ENCODE data around the gene TNFRSF11A. TPM values are rescaled to one million over a fixed set of nuclear protein-coding genes. Genes with fewer than 3 reads are reported as not detected.

The TNFRSF11A gene
- total RNA-seq, 2 experiments from 2014 or later: 26.0 to 30.0 TPM

GRCh38 chr18:62300359-62300963 is 24.6 kb upstream of the TNFRSF11A start:
- Mint-ChIP-seq H3K27ac (no peak overlapping the region), H3K36me3 (ENCODE audit: low read depth) (peaks cover 55% of the 10 kb centered on the region), H3K4me1 (peaks cover 5% of the 10 kb centered on the region), H3K4me3 (no peak overlapping the region), H3K9me3 (no peaks in the 10 kb centered on the region), H3K27me3 (no peaks in the 10 kb centered on the region)
- no peak for DNase-seq
- ChIA-PET CTCF (no interaction called here), POLR2A (interaction anchor here (1.1 kb wide), 1 partner anchor 25 kb away, joined by 3 read pairs; the partner anchor contains the start of gene TNFRSF11A)

DNA sequence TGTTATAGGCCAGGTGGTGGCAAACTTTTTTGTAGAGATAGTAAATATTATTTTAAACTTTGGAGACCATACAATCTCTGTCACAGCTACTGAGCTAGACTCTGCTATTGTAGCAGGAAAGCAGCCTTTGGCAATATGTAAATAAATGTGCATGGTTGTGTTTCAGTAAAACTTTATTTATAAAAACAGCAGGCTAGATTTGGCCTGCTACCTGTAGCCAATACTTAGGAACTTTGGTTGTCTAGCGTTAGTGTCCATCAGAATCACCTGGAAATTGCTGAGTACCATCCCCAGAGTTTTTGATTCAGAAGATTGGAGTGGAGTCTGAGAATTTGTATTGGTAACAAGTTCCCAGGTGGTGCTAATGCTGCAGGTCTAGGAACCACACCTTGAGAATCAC is 23.8 kb upstream of the TNFRSF11A start:
- H3K27ac Mint-ChIP-seq: no peak overlapping the region
- no peaks in the 10 kb centered on the region for H3K27me3 Mint-ChIP-seq
- CTCF ChIA-PET: no interaction called here
- DNase-seq: no peak
- H3K36me3 Mint-ChIP-seq (ENCODE audit: low read depth): peaks cover 56% of the 10 kb centered on the region
- no peak overlapping the region for H3K4me3 Mint-ChIP-seq
- POLR2A ChIA-PET: interaction anchor here (1.1 kb wide), 1 partner anchor 24 kb away, joined by 3 read pairs; the partner anchor contains the start of gene TNFRSF11A
- no peaks in the 10 kb centered on the region for H3K9me3 Mint-ChIP-seq
- peaks cover 5% of the 10 kb centered on the region for H3K4me1 Mint-ChIP-seq

GRCh38 chr18:62312851-62313250 is 12.3 kb upstream of the TNFRSF11A start:
- H3K27me3 Mint-ChIP-seq: peaks cover 7% of the 10 kb centered on the region
- ChIA-PET CTCF (no interaction called here), POLR2A (no interaction called here)

DNA sequence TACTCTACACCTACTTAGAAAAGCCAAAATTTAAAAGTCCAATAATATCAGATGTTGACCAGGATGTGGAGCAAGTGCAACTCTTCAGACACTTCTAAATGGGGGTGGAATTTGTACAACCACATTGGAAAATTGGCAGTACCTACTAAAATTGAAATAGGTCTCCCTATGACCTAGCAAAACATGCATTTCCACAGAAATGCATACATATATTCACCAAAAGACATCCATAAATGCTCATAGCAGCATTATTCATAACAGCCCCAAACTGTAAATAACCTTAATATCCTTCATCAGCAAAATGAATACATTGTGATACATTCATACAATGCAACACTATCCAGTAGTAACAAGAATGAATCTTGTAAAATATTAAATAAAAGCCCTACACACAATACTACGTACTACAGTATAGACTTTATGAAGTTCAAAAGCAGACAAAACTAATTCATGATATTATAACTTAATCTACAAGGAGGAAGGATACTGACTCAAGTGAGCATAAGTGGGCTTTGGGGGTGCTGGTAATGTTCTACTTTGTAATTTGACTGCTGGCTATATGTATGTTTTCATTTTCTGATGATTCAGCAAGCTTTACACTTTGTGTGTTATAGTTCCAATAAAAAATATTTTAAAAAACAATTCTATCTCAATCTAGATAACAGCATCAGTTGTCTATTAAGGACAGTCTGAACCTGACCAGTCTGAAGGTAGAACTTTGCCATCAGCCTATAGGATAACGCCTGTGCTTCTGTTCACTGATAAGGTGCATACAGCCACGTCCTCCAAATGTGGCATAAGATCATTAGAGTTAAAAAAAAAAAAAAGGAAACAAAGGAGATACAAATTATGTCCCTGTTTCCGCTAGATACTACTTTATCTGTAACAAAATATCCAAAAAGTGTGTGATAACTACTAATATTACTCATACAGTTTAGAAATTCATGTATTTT is 6.6 kb upstream of the TNFRSF11A start:
- DNase-seq: no peak
- ChIA-PET POLR2A (no interaction called here), CTCF (no interaction called here)
- H3K4me3 Mint-ChIP-seq: no peak overlapping the region
- peaks cover under 1% of the 10 kb centered on the region for H3K4me1 Mint-ChIP-seq
- no peaks in the 10 kb centered on the region for H3K36me3 Mint-ChIP-seq (ENCODE audit: low read depth)
- H3K9me3 Mint-ChIP-seq: no peaks in the 10 kb centered on the region
- H3K27ac Mint-ChIP-seq: no peak overlapping the region
- peaks cover 39% of the 10 kb centered on the region for H3K27me3 Mint-ChIP-seq

More at GRCh38 chr18:62312851-62313250, 12.3 kb upstream of the TNFRSF11A start:
- no peaks in the 10 kb centered on the region for H3K4me1 Mint-ChIP-seq
- H3K9me3 Mint-ChIP-seq: no peaks in the 10 kb centered on the region
- DNase-seq: no peak
- H3K36me3 Mint-ChIP-seq (ENCODE audit: low read depth): peaks cover 14% of the 10 kb centered on the region
- H3K27ac Mint-ChIP-seq: no peak overlapping the region
- no peak overlapping the region for H3K4me3 Mint-ChIP-seq

- H3K4me1 Mint-ChIP-seq: peaks cover 15% of the 10 kb centered on the region
- H3K27me3 Mint-ChIP-seq: peaks cover 52% of the 10 kb centered on the region
- no peak for DNase-seq
- peaks cover 5% of the 10 kb centered on the region for H3K36me3 Mint-ChIP-seq (ENCODE audit: low read depth)
- CTCF ChIA-PET: interaction anchor here (1.4 to 1.8 kb wide), 2 partner anchors 71 to 105 kb away, joined by 3 read pairs; no protein-coding TSS in a partner anchor
- no peak overlapping the region for H3K4me3 Mint-ChIP-seq
- H3K9me3 Mint-ChIP-seq: no peaks in the 10 kb centered on the region
- no peak overlapping the region for H3K27ac Mint-ChIP-seq
- POLR2A ChIA-PET: no interaction called here
Observed at GRCh38 chr18:62321201-62321600, 3.9 kb upstream of the TNFRSF11A start.

- Mint-ChIP-seq H3K4me3 (peak overlapping the region; percentile 72), H3K36me3 (ENCODE audit: low read depth) (peaks cover 15% of the 10 kb centered on the region), H3K27ac (no peak overlapping the region), H3K4me1 (peaks cover 39% of the 10 kb centered on the region), H3K9me3 (no peaks in the 10 kb centered on the region), H3K27me3 (peaks cover 50% of the 10 kb centered on the region)
- ChIA-PET POLR2A (interaction anchor here (0.8 to 4.5 kb wide), 5 partner anchors 8 to 223 kb away, joined by 3 to 26 read pairs (median 6); partner anchors contain the start of genes PIGN and RELCH), CTCF (interaction anchor here (0.7 to 3.0 kb wide), 11 partner anchors 8 to 391 kb away, joined by 3 to 18 read pairs (median 4); partner anchors contain the start of genes PIGN, RELCH and ZCCHC2)
- no peak for DNase-seq
Observed at GRCh38 chr18:62323483-62324180, 1.5 kb upstream of the TNFRSF11A start.

GRCh38 chr18:62324181-62324828 is 805 bp upstream of the TNFRSF11A start:
- DNase-seq: no peak
- POLR2A ChIA-PET: interaction anchor here (0.8 to 4.5 kb wide), 5 partner anchors 9 to 224 kb away, joined by 3 to 26 read pairs (median 6); partner anchors contain the start of genes PIGN and RELCH
- H3K27ac Mint-ChIP-seq: peak overlapping the region; percentile 45
- peaks cover 15% of the 10 kb centered on the region for H3K36me3 Mint-ChIP-seq (ENCODE audit: low read depth)
- no peaks in the 10 kb centered on the region for H3K9me3 Mint-ChIP-seq
- CTCF ChIA-PET: interaction anchor here (0.6 to 3.0 kb wide), 12 partner anchors 8 to 392 kb away, joined by 3 to 18 read pairs (median 4); partner anchors contain the start of genes PIGN, RELCH and ZCCHC2
- peaks cover 46% of the 10 kb centered on the region for H3K4me1 Mint-ChIP-seq
- peaks cover 50% of the 10 kb centered on the region for H3K27me3 Mint-ChIP-seq
- H3K4me3 Mint-ChIP-seq: peak overlapping the region; percentile 72

GRCh38 chr18:62325806-62326645 is 916 bp downstream of the TNFRSF11A start:
- H3K9me3 Mint-ChIP-seq: no peaks in the 10 kb centered on the region
- peaks cover 51% of the 10 kb centered on the region for H3K27me3 Mint-ChIP-seq
- peaks cover 27% of the 10 kb centered on the region for H3K36me3 Mint-ChIP-seq (ENCODE audit: low read depth)
- peak overlapping the region; percentile 26 for H3K27ac Mint-ChIP-seq
- ChIA-PET CTCF (interaction anchor here (1.0 to 3.0 kb wide), 3 partner anchors 10 to 210 kb away, joined by 3 to 18 read pairs (median 7); no protein-coding TSS in a partner anchor), POLR2A (interaction anchor here (0.9 to 4.5 kb wide), 4 partner anchors 9 to 95 kb away, joined by 3 to 26 read pairs (median 4); no protein-coding TSS in a partner anchor)
- peak overlapping the region; percentile 93 for H3K4me3 Mint-ChIP-seq
- peaks cover 60% of the 10 kb centered on the region for H3K4me1 Mint-ChIP-seq
- DNase-seq: peak; percentile 42

GRCh38 chr18:62326646-62327348 is 1.7 kb downstream of the TNFRSF11A start:
- H3K4me3 Mint-ChIP-seq: peak overlapping the region; percentile 93
- H3K9me3 Mint-ChIP-seq: no peaks in the 10 kb centered on the region
- ChIA-PET POLR2A (interaction anchor here (0.6 to 4.5 kb wide), 4 partner anchors 13 to 253 kb away, joined by 3 to 26 read pairs (median 6); partner anchors contain the start of gene ZCCHC2), CTCF (interaction anchor here (1.0 to 3.0 kb wide), 2 partner anchors 11 to 209 kb away, joined by 3 to 18 read pairs; no protein-coding TSS in a partner anchor)
- DNase-seq: no peak
- H3K27ac Mint-ChIP-seq: no peak overlapping the region
- peaks cover 29% of the 10 kb centered on the region for H3K36me3 Mint-ChIP-seq (ENCODE audit: low read depth)
- peaks cover 68% of the 10 kb centered on the region for H3K4me1 Mint-ChIP-seq
- H3K27me3 Mint-ChIP-seq: peaks cover 46% of the 10 kb centered on the region

DNA sequence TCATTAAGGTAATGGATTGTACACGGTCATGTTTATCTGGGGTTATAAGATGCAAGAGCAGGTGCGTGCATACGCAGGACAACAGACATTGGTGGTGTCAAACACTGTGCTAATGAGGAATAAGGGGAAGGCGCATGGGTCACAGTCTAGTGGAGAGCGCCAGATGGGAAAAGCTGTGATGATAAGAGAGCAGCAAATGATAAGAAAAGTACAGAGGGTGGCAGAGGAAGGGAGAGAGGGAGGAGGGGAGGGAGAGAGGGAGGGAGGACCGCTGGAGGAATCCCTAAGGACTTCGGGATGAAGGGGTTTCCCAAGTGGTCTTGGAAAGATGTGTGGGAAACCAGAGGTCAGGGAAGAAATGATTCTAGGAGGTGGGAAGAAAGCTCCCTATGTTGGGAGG is 2.9 kb downstream of the TNFRSF11A start:
- POLR2A ChIA-PET: interaction anchor here (2.5 to 4.5 kb wide), 2 partner anchors 93 to 195 kb away, joined by 6 to 26 read pairs; partner anchors contain the start of gene ZCCHC2
- H3K4me3 Mint-ChIP-seq: peak overlapping the region; percentile 9
- H3K4me1 Mint-ChIP-seq: peaks cover 78% of the 10 kb centered on the region
- DNase-seq: no peak
- no peaks in the 10 kb centered on the region for H3K9me3 Mint-ChIP-seq
- no peak overlapping the region for H3K27ac Mint-ChIP-seq
- H3K36me3 Mint-ChIP-seq (ENCODE audit: low read depth): peaks cover 34% of the 10 kb centered on the region
- H3K27me3 Mint-ChIP-seq: peaks cover 36% of the 10 kb centered on the region
- CTCF ChIA-PET: no interaction called here
